GM21528 (cell line): ENCODE data around the gene EML4.

Experiments used
- ATAC-seq: cut with Tn5 transposase; IDR thresholded peaks from one replicate; pipeline ENCODE4 v1.9.1; 2021; ENCODE audit warnings: mild to moderate bottlenecking, moderate library complexity; ENCODE audit not compliant: unreplicated experiment, low FRiP score

The EML4 gene

DNA sequence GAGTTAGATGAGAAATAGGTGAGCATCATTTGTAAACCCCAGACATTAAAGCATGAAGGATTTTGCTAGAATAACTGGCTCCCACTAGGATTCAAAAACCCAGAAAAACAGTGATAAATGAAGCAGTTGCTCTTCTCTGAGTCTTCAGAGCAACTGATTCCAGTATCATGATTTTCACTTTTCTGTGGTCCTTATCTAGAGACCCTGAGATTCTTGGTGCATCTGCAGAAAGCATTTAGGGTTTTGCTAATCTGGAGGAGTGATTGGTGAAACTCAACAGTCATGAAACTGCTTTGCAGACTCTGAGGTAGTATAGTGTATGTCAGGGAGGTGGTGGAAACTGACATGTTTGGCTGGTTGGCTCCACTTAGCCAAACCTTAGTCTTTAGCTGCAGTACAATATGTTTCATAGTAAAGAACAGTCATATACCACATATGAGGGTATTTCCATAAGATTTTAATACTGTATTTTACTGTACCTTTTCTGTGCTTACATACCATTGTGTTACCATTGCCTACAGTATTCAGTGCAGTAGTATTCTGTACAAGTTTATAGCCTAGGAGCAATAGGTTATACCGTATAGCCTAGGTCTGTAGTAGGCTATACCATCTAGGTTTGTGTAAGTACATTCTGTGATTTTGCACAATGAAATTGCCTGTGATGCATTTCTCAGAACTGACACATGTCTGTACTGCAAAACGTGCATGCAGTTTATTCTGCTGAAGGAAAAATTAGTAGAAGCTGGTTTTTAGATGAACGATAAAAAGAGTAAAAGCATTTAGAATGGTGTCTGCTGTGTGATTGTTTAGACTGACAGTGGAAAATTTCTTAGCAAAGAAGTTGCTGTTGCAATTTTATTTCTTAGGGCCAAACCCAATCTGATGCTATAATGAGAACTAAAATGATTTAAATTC is 23.8 kb downstream of the EML4 start:
- peak; percentile 67 for ATAC-seq

DNA sequence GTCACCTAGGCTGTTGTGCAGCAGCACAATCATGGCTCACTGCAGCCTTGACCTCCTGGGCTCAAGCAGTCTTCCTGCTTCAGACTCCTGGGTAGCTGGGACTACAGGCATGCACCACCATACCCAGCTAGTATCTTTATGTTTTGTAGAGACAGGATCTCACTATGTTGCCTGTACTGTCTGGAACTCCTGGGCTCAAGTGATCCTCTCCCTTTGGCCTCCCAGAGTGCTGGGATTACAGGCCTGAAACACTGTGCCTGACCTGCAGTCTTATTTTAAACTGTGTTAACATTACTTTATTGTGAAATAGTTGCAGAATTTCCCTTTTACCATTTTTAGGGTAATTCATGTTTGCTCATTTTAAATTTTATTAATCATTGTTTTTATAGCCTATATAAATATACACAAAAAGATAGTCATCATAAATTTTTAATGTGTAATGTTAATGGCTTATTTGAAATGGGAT is 24.6 kb downstream of the EML4 start:
- ATAC-seq: no peak

DNA sequence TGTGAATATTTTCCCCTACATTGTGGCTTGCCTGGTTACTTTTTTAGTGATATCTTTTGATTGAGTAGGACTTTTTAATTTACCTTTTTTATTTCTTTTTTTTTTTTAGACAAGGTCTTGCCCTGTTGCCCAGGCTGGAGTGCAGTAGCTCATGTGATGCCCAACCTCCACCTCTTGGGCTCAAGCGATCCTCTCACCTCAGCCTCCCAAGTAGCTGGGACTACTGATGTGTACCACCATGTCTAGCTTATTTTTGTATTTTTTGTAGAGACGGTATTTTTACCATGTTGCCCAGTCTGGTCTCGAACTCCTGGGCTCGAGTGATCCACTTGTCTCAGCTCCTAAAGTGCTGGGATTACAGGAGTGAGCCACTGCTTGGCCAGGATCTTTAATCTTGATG is 25.3 kb downstream of the EML4 start:
- ATAC-seq: no peak

- no peak for ATAC-seq
These were observed 26.4 kb downstream of the EML4 start for GRCh38 chr2:42195559-42195958.

- ATAC-seq: no peak
These were observed 26.9 kb downstream of the EML4 start for GRCh38 chr2:42196070-42196402.

GRCh38 chr2:42196403-42197267 is 27.5 kb downstream of the EML4 start:
- peak; percentile 48 for ATAC-seq

DNA sequence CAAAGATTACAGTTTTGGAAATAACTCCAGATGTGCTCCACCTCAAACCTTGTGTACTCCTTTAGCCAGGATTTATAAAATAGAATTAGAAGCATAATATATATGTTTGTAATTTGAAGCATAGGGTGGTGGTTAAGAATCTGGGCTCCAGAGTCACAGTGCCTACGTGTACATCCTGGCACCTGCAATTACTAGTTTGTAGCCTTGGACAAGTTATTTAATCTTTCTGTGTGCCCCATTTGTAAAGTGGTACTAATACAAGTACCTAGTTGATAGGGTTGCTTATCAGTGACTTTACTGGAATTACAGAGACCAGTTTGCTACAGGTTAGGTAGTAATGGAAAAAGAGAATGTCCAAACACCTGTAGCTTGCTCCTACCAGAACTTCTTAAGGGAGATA is 28.6 kb downstream of the EML4 start:
- no peak for ATAC-seq

GRCh38 chr2:42198466-42198865 is 29.3 kb downstream of the EML4 start:
- ATAC-seq: no peak

GRCh38 chr2:42199002-42199401 is 29.8 kb downstream of the EML4 start:
- no peak for ATAC-seq

GRCh38 chr2:42199626-42200025 is 30.5 kb downstream of the EML4 start:
- no peak for ATAC-seq

GRCh38 chr2:42200926-42201855 is 32.0 kb downstream of the EML4 start:
- no peak for ATAC-seq

- no peak for ATAC-seq
These were observed 33.5 kb downstream of the EML4 start for GRCh38 chr2:42202634-42203008.

GRCh38 chr2:42203792-42204191 is 34.6 kb downstream of the EML4 start:
- no peak for ATAC-seq

- no peak for ATAC-seq
These were observed 36.2 kb downstream of the EML4 start for GRCh38 chr2:42205337-42205736.

GRCh38 chr2:42207826-42208225 is 38.7 kb downstream of the EML4 start:
- no peak for ATAC-seq

DNA sequence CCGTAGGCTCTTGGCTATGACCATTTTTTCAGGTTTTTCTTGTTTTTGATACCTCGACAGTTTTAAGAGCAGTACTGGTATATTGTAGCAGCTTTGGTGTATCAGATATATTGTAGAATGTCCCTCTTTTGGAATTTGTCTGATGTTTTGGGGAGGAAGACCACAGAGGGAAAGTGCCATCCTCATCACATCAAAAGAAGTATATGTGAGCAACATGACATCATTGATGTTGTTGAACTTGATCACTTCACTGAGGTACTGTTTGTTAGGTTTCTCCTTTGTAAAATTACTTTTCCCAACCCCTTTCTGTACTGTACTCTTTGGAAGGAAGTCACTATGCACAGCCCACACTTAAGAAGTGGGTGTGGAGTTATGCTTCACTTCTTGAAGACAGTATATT is 41.0 kb downstream of the EML4 start:
- no peak for ATAC-seq

DNA sequence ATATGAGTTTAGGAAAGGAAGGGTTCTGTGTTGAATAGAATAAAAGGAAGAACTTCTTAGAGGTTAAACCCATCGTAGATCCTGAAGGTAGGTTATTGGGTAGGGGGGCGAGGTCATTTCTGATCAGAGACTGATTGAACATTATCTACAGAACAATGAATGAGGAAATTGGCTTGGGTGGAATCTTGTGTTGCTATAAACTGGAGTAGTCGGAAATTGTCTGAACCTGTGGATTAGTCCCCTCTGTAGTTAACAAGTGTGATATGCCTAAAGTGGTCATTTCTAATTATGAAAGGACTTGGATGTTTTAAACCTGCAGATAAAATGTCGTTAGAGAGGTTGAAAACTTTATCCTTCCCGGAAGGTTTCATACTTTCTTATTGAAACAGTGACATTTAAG is 42.1 kb downstream of the EML4 start:
- no peak for ATAC-seq

GRCh38 chr2:42214669-42215068 is 45.5 kb downstream of the EML4 start:
- ATAC-seq: no peak

GRCh38 chr2:42216694-42217093 is 47.5 kb downstream of the EML4 start:
- no peak for ATAC-seq

DNA sequence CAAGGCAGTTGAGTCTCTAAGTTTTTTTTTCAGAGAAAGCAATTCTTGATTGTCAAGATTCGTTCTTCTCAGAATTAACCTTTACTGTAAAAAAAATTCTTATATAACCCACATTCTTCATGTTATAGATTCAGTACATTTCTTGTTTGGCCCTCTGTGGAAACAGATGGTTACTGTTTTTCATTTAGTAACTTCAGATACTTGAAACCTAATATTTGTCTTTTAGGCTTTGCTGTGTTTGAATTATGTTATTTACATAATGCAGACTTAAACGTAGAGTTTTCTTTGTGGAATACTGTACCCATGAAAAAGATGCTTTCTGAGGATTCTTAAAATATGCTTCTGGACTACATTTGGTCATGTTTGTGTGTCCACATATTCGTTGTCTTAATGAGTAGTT is 48.2 kb downstream of the EML4 start:
- ATAC-seq: no peak

GRCh38 chr2:42217914-42218313 is 48.8 kb downstream of the EML4 start:
- ATAC-seq: no peak
